NCI-H146 (cell line): ENCODE measurements around the gene DCDC2.
"Not testable (repeated sequence)": the region's sequence is repeated elsewhere in the genome, so short reads cannot be mapped to it uniquely, and the experiment has no call there.

Experiments used
- DNase-seq: peaks from one replicate; lab custom pipeline; 2025; lab: John Stamatoyannopoulos, UW

DCDC2 gene

DNA sequence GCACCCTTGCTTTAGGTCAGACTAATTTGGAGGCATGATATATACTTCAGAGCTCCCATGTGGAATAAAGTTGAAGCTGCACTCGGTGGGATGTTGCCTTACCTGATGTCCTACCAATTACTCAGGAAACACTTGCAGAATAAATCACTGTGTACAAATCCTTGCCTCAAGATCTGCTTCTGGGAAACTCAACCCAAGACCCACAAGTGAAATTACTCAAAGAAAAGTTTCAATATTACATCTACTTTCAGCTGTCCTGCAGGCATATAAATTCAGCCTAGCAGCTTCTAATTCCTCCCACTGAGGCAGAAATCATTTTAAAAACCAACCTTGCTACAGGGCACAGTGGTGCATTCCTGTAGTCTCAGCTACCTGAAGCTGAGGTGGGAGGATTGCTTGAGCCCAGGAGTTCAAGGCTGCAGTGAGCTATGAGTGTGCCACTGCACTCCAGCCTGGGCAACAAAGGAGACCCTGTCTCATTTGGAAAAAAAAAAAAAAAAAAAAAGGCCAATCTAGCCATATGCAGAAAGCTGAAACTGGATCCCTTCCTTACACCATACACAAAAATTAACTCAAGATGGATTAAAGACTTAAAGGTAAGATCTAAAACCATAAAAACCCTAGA is 20.7 kb upstream of the DCDC2 start:
- DNase-seq = no peak

DNA sequence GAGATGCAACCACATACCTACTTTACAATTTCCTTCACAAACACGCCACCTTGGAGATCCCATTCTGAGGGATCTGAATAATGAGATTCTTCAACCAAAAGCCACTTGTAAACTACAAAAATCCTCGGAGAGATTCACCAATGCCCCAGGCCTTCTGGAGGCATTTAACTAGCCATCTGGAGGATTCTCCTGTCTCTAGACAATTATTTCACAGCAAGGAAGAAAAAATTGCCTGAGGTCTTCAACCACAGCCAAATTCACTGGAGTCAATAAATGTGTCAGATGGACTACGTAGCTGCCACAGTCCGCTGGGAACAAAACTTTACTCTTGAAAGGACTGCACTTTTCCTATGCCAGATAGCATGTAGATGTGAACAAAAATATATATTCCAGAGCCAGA is 19.0 kb upstream of the DCDC2 start:
- peak; percentile 42 for DNase-seq

DNA sequence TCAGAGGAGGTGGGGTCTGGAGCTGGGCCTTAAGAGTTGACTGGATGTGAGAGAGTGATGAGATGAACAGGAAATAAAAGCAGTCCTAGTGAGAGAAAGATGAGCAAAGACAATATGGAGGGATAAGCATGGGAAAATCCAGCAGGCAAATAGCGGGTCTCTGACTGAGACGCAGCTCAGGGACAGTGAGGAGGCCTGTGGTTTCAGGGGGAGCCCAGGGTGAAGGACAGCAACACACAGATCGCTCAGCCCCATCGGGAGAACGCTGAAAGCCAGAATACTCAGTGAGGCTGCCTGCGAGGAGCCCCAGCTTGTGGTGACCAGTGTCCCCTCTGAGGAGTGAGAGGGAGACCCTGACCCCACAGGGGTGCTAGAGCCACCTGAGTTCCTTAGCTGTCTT is 16.8 kb upstream of the DCDC2 start:
- DNase-seq = peak; percentile 29

DNA sequence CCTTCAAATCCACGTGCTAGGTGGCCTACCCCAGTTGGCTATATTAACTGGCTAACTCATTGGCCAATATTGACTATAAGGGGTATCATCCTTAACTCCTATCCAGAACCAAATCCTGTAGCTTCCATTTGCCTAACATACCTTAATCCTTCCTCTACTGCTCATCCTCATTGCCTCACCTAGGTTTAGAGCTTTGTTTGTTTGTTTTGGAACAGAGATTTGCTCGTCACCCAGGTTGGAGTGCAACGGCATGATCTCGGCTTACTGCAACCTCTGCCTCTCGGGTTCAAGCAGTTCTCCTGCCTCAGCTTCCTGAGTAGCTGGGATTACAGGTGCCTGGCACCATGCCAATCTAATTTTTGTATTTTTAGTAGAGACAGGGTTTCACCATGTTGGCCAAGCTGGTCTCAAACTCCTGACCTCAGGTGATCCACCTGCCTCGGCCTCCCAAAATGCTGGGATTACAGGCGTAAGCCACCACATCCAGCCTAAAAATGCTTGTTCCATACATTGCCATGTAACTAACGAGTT is 7.3 kb upstream of the DCDC2 start:
- DNase-seq = not testable (repeated sequence)

DNA sequence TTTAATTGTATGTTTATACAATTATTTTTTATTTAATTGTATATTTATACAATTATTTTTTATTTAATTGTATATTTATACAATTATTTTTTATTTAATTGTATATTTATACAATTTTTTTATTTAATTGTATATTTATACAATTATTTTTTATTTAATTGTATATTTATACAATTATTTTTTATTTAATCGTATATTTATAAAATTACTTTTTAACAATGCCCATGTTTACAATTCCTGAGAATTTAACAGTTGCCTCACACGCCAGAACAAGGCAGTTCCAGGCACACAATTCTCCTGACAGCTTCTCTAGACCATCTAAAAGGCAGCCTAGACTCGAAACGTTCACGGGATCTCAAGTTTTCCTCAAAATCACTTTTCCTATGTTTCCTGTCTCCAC is 4.5 kb upstream of the DCDC2 start:
- not testable (repeated sequence) for DNase-seq

DNA sequence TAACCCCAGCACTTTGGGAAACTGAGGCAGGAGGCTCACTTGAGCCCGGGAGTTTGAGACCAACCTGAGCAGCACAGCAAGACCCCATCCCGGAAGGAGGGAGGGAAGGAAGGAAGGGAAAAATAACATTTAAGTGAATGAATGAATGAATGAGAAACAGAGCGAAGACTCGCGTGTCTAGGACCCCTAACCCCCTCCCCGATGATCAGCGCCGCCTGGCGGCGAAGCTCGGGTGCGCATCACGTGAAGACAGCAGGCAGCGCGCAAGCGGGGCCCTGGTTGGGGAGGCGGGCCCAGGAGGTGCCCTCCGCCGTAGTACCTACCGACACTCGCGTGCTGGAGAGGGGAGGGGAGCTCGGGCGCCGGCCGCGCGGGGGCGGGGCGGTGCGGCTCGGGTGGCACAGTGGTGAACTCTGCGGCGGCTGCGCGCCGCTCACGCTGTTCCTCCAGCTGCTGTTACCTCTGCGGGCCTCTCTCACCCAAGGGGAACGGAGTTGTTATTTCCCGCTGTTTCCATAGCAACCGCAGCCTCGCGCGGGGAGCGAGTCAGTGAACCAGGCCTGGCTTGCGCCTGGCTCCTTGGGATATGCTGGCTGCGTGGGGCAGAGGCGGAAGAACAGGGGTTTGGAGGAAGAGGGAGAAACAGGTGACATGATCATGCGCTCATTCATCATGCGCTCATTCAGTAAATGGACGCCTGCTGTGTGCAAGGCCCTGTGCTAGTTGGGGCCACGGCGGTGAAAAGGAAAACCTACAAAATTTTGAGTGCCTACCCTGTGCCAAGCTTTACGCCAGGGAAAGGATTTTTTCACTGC is 2.0 kb upstream of the DCDC2 start:
- DNase-seq = peak; percentile 97

DNA sequence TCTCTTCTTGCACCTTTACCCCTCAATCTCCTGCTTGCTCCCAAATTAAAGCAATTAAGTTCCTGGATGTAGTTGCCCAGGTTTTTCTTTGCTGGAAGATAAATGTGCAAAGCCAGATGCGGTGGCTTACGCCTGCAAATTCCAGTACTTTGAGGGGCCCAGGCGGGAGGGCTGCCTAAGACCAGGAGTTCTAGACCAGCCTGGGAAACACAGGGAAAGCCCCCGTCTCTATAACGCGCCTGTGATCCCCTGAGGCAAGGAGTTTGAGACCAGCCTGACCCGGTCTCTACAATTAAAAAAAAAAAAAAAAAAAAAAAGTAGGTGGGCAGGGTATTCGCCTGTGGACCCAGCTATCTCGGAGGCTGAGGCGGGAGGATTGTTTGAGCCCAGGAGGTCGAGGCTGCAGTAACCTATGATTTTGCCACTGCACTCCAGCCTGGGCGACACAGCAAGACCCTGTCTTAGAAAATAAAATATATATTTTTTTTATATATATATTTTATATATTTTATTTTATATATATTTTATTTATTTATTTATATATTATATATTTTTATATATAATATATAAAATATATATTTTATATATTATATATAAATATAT is 461 bp upstream of the DCDC2 start:
- no peak for DNase-seq

DNA sequence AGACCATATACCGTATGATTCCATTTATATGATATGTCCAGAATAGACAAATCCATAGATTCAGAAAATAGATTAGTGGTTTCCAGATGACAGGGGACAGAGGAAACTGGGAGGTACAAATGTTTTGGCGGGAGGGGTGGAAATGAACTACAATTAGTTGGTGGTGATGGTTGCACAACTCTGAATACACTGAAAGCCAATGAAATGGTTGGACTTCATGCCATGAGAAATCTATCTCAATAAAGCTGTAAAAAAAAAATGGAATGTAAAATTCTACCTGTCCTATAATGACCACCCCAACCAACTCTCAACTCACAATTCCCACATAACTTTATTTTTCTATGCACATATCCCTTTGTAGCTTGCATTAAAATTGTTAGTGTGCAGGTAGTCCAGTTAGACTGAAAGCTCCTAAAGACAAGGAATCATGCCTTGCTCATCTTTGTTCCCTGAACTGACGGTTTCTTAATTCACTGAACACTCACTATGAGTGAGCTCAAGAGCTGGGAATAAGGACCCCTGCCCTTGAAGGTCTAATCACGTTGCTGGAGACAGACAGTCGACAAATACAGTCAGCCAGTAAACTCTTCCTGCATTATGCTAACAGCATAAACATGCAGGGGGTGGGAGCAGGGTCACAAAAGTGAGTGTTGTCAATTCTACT is 1.4 kb downstream of the DCDC2 start:
- no peak for DNase-seq

DNA sequence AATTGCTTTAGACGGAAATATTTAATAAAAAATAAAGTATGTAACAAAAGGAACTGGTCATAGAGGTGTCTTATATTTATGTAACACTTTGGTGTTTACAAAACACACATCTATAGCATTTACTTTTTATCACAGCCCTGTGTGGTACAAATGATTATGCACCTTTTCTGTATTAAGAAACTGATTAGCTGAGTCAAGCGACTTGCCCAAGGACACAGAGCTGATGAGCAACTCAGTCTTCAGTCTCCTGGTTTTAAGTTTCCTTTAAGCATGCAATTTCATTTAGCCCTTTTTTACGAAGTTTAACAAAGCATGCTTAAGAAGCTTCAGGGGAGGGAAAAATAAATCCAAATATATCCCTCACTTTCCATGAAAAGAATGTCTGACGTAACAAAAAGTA is 2.5 kb downstream of the DCDC2 start:
- DNase-seq = no peak

DNA sequence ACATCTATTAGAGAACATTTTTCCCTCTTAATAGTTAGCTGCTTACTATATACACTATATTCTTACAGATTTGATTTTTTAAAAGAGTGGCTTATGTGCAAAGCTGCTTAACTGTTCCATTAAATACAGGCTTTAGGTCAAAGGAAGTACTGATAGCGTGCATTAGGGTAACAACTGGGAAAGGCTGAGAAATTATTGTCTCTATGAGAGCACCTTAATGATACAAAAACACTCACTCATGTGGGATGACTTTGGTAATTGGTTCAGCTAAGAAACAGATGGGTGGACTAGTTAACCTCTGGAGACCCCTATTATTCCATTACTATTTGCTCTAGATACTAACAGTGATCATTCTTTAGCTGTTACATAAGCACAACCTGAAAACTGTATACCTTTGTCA is 4.0 kb downstream of the DCDC2 start:
- no peak for DNase-seq

DNA sequence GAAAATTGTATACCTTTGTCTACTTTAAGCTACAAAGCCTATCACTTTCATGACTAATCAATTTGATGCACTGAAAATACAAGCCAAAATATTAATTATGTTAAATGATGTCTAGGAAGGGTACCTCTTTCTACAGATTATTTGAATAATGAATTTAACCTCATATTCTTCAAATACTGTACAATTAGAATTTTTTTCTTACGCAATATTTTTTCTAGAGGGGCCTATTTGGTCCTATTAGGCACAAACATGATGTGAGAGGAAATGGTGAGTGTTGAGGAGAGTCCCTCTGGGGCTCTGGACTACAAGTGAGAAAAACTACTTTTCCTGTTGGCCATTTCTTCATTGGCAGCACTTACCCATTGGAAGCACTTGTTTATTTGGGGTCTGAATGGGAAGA is 5.4 kb downstream of the DCDC2 start:
- no peak for DNase-seq

DNA sequence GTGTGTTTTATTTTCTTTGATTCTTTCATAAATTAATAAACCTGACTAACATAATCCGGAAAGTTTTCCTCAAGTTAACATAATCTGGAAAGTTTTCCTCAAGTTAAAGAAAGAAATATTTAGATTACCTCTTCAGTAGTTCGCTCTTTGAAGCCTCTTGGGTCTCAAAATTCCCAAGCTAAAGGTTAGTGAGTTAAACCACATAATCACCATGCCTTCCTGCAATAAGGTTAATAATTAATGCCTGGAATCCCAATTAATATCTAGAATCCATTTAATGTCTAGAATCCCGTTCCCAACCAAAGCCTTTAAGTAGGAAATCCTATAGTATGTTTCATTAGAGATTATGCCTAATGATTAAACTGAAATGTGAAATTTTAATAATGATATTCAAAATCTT is 12.9 kb downstream of the DCDC2 start:
- DNase-seq = no peak

DNA sequence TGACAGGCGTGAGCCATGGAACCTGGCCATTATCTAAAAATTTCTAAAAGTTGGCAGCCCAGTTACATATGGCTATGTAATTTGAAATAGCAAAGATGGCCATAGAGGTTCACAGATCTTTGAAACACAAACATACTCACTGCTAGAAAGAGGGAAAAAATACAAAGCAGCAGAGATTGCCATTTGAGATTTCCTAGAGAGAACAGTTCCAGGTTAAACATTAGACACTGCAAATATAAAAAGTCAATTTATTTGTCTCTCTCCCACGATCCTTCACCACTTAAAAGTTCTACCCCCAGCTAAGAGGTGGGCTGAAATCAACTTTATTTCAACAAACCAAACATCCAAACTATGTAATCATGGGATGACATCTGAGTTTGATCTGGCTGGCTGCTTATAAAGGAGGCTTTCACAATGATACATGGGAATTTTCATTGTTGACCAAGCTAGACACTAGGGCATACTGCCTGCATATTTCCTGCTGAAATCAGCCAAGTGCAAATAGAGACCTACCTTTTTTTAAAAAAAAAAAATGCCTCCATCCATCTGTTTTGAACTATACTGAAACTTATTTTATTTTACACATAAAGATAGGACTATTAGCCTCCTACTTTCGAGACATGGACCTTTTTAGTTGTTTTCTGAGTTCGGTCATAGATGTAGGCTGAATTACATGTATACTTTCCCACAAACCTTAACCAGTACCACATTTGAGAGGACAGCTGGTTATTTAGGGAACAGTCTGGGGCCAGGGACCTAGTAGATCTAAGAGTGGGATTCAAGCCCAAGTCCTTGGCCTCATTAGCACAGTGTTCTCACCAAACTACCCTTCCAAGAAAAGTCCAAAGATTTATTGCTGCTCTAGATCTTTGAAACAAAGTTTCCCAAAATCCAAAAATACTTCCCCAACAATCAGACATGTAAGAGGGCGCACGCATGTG is 16.6 kb downstream of the DCDC2 start:
- no peak for DNase-seq

DNA sequence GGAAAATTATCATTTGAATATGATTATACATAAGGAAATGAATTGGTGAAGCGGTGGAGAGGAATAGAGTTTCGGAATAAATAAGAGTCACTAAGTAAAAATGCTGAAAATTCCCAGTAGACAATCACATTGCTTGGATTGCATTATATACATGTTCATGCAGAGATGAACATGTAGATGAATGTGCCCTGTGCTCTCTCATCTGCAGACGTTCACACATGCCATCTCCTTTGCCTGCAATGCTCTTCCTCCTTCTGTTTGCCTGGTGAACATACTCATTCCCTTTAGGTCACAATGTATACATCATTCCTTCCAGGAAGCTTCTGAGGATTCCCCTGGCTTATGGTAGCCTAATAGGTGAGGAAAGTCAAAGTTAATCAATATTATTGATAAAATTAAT is 17.9 kb downstream of the DCDC2 start:
- DNase-seq = no peak

DNA sequence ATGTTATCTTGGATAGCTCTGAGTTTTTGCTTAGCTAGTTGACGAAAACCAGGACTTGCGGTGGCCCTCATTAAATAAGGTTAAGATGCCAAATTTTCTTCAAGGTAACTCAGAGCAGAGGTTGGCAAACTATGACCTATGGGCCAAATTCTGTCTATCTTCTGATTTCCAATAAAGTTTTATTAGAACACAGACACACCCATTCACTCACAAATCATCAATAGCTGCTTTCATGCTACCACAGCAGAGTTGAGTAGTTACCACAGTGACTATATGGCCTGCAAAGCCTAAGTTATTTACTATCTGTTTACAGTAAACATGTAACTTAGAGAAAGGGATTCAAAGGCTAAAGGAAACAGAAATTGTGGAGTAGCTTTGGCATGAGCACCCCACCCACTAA is 23.6 kb downstream of the DCDC2 start:
- DNase-seq = no peak

DNA sequence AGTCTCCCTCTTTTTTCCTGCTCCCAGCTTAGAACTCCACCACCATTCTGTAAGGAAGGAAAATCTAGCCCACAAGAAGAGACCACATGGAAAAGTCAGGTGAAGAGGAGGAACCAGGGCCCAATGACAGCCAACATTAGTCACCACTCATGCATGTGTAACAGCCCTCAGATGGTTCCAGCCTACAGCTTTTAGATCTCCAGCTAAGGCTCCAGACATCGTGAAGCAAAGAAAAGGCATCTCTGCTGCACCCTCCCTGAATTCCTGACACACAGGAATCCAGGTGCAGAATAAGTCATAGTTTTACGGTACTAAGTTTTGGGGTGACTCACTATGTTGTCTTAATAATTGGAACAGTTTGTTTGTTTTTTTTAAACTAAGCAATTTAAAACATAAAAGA is 25.5 kb downstream of the DCDC2 start:
- no peak for DNase-seq

DNA sequence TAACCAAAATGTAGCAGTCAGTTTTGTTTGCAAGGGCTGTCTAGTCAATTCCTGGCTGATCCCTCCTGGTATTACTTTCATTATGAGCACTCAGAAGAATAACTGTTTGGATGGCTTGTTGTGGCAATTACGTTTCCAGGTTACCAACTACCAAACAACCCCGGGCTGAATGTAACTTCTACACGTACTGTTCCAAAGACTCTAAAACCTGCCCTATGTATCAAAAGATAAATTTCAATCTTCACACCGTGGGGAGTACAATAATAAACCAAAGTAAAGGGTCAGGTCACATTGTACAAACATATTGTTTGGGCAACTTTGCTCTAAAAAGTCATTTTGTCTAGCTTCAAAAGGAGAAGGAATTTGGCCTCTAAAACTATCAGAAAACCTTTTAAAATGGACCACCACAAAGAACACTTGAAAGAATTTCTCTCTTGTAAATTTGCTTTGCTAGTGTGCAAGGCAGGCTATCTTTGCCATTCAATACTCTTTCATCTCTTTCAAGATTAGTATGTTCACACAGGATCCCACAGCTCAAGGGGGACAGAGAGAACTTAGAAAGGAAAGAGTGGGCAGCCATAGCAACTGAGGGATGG is 27.6 kb downstream of the DCDC2 start:
- DNase-seq = no peak

DNA sequence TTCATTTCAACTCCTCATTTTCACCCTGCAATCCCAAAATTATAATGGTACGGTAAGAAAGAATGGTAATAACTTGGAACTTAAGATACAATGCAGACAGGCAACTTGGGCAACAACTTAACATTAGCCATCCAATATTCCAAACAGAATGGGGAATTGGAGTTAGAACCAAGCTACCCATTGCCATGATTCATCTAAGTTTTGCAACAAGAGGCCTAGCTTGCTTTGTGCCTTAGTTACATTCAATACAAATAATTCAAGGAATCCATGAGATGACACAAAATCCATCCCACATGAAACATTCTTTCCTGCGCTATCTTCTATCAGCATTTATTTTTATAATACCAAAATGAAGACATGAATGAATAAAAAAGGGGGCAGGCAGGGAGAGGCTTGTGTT is 28.4 kb downstream of the DCDC2 start:
- no peak for DNase-seq

DNA sequence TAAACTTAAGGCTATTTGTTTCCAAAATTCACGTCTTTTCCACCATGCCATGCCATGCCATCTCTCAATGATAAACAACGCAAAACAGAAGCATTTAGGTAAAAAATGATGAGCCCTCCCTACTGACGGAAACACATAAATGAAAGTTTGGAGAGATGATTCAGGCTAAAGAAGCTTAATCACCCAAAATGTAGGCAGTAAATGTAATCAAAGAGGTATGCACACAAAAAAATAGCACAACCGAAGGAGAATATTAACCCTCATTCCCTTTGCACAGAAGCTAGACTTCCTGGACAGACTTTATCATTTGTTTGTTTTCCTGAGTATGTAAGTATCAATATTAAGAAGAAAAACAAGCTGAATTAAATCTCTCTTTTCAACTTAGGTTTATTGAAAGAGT is 28.8 kb downstream of the DCDC2 start:
- no peak for DNase-seq

DNA sequence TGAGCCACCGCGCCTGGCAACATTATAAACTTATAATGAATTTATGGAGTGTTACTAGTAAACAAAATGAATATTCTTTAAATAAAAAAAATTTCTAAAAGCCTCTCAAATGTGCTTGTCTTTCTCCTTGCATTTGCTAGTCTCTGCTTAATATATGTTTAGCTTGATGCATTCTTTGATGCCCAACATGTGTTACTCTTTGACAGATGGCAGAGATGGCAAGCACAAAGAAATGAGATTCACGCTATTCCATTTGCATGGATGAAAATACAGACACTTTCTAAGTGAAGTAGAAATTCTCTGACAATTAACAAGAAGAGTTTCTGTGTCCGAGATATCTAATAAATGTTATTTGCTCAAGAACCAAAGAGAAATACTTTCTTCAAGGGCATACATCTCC is 30.1 kb downstream of the DCDC2 start:
- no peak for DNase-seq

DNA sequence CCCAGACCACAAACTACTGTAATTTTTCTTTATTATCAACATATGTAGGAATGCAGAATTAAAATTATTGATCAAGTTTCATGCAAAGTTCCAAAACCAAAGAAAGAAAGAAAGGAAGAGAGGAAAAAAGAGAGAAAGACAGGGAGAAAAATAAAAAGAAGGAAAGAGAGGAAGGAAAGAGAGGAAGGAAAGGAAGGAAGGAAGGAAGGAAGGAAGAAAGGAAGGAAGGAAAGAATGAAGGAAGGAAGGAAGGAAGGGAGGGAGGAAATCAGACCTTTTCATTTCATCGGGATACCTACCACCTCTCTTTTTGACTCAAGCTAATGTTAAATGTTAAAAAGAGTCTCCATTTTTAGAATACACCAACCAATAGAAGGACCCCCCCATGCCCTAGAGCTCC is 31.9 kb downstream of the DCDC2 start:
- DNase-seq = no peak
